HG02943 (cell line): ENCODE results near the gene GOLGA6C.
"Not testable (repeated sequence)": the region's sequence is repeated elsewhere in the genome, so short reads cannot be mapped to it uniquely, and the experiment has no call there.

Experiments
- ATAC-seq: cut with Tn5 transposase; IDR thresholded peaks from one replicate; pipeline ENCODE4 v1.9.1; 2021; ENCODE audit warnings: mild to moderate bottlenecking, low read depth, moderate library complexity; ENCODE audit not compliant: unreplicated experiment

The GOLGA6C gene

GRCh38 chr15:75312548-75312947, 54.4 kb downstream of the GOLGA6C start:
- not testable (repeated sequence) for ATAC-seq

GRCh38 chr15:75313116-75313845, 55.1 kb downstream of the GOLGA6C start:
- no peak for ATAC-seq

- ATAC-seq: no peak
Measured at GRCh38 chr15:75314552-75315290, 56.6 kb downstream of the GOLGA6C start.

DNA sequence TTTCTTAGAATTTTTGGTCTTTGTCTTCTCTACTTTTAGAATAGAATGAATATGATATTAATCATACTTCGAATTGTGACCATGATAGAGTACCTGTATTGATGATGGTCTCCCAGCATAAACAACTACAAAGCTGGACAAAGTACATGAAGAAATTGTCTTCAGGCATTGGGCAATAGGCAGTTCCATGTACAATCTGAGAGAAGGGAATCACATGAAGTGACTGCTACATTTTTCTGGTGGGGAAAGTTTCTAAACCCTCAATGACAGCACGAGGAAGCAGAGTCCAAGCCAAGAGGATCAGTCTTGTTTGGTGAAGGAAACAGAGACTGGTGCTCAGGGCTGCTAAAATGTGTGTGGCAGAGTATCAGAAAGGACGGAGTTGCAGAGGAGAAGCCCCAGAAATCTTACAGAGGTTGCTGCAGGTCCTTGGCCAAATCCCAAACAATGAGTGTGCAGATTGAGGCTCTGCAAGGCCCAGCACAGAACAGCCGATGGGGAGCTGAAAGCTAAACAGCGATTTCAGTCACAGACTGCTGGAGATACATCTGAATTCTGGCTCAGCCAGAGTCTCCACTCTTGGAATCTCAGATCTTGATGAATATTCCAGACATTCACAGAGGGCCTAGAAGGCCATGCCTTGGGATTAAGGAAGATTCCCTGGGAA, 61.2 kb downstream of the GOLGA6C start:
- not testable (repeated sequence) for ATAC-seq
